ENCODE results near the gene CRISP2.
"Not testable (repeated sequence)": the region's sequence is repeated elsewhere in the genome, so short reads cannot be mapped to it uniquely, and the experiment has no call there.

Gene CRISP2

DNA sequence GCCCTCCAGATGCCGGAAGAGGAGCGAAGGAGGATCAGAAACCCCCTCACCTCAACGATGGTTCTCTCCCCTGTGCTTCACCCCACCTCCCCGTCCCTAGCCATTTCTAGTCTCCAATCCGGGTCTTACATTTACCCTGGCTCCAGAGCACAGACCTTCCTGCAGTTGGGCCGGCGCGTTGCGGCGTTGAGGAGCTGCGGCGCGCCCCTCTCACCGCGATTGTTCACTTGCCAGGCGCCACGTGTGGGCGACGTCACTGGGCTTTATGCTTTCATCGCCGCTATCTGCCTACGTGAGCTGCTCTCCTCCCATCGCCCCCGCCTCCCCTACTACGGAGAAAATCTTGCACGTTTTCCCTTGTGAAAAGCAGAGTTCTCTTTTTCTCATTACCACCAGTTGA is at the start of gene CRISP2:
Gene CRISP2, minus strand, starts transcription at position 198 of the 400 bp plus-strand sequence. CDS start 4,347 bp downstream, outside the sequence.
- no peak for DNase-seq (ENCODE audit: low read depth in 2 of 2)

- DNase-seq (ENCODE audit: low read depth in 2 of 2) = no peak
Measured at GRCh38 chr6:49744259-49744658, 30.9 kb upstream of the CRISP2 start, which contains the start of gene CRISP3. TSS of gene CRISP3 (minus strand) at chr6:49744388. CDS start at chr6:49744367, 21 bp downstream.

- DNase-seq (ENCODE audit: low read depth in 2 of 2) = no peak
Measured at GRCh38 chr6:49743429-49743828, 30.1 kb upstream of the CRISP2 start.

DNA sequence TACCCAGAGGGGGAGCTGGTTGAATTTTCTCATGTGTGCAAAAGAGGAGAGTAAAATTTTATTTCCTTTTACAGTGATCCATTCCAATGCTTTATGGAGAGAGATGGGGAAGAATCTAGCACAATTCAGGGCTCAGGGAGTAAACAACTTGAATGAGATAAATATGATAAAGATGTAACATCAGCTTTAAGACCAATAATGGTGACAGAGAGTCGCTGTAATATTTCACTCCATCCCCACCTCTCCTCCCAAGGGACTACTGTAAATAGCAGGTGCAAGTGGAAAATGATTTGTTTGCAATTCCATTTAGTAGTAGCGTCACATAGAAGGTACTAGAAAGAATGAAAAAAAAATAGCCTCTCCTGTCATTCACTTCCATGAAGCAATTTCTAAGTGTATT is 26.1 kb upstream of the CRISP2 start:
- DNase-seq (ENCODE audit: low read depth in 2 of 2) = no peak

- DNase-seq (ENCODE audit: low read depth in 2 of 2) = no peak
Measured at GRCh38 chr6:49736017-49736508, 22.7 kb upstream of the CRISP2 start.

GRCh38 chr6:49733680-49734079 is 20.3 kb upstream of the CRISP2 start:
- no peak for DNase-seq (ENCODE audit: low read depth in 2 of 2)

- no peak for DNase-seq (ENCODE audit: low read depth in 2 of 2)
Measured at GRCh38 chr6:49732781-49733180, 19.4 kb upstream of the CRISP2 start.

- DNase-seq (ENCODE audit: low read depth in 2 of 2) = no peak
Measured at GRCh38 chr6:49730251-49730650, 16.9 kb upstream of the CRISP2 start.

- not testable (repeated sequence) for DNase-seq (ENCODE audit: low read depth in 2 of 2)
Measured at GRCh38 chr6:49723917-49724316, 10.6 kb upstream of the CRISP2 start.

DNA sequence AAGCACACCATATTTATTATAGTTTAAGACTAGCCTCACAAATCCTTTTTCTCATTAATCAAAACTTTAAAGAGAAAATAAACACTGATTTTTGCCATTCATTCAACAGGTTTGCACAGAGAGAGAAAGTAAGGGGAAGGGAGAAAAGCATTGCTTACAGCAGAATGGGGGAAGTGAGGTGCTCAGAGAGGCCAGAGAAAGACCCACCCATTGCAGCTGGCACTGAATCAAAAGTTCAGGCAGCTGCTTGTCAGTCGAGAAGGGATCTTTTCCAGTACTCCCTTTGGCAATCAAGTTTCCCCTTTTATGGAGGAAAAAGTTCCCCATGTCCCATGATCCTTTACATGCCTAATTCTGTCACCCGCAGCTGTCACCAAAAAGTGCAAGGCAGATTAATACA is 8.0 kb upstream of the CRISP2 start:
- DNase-seq (ENCODE audit: low read depth in 2 of 2) = no peak

GRCh38 chr6:49720372-49720771 is 7.0 kb upstream of the CRISP2 start:
- no peak for DNase-seq (ENCODE audit: low read depth in 2 of 2)

GRCh38 chr6:49698478-49698877 is 14.9 kb downstream of the CRISP2 start:
- DNase-seq (ENCODE audit: low read depth in 2 of 2) = no peak

- DNase-seq (ENCODE audit: low read depth in 2 of 2) = no peak
Measured at GRCh38 chr6:49693512-49693911, 19.8 kb downstream of the CRISP2 start.

DNA sequence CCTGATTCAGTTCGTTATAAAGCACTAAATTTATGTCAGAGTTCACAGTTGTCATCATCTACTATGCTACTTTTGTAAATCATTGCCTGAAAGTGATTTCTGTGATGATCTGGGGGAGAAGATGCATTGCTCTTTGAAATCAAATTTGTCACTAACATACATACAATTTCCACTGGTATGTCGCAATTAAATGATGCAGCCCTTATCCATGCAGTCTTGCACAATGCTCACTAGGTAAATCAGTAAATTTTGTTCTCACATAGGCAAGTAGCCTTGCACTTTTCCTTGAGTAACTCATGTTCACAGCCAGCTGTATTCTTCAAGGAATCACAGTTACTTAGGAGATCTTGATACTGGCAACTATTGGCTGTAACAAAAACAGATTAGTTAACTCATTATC is 20.8 kb downstream of the CRISP2 start:
- DNase-seq (ENCODE audit: low read depth in 2 of 2) = no peak

- DNase-seq (ENCODE audit: low read depth in 2 of 2) = no peak
Measured at GRCh38 chr6:49676671-49677281, 36.6 kb downstream of the CRISP2 start.

DNA sequence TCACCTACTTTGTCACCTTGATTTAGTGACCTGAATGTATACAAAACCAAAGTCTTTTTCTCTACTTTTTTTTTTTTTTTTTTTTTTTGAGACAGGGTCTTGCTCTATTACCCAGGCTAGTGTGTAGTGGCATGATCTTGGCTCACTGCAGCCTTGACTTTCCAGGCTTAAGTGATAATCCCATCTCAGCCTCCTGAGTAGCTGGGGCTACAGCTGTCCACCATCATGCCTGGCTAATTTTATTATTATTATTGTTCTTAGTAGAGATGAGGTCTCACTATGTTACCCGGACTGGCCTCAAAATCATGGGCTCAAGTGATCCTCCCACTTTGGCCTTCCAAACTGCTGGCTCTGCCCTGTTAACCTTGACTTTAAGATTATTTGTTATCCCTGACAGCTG is 37.5 kb downstream of the CRISP2 start:
- no peak for DNase-seq (ENCODE audit: low read depth in 2 of 2)

DNA sequence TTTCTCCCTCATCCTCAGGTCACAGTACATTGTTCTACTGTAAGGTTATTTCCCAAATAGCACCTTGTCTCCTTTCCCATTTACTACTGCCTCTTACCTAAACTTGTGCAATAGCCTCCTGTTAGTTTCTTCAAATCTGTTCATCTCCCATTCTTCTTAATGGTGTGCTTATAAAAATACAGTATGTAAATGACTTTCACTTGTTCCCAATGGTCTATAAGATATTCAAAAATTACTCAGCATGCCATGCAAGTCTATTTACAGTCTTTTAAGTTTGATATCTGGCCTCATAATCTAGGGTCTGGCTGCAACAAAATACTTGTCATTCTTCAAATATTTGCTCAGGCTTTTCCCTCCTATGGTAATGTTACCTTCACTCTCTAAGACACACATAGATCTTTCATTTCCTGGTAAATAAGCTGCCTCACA is 45.2 kb downstream of the CRISP2 start:
- no peak for DNase-seq (ENCODE audit: low read depth in 2 of 2)

- no peak for DNase-seq (ENCODE audit: low read depth in 2 of 2)
Measured at GRCh38 chr6:49666930-49667757, 46.2 kb downstream of the CRISP2 start.

- no peak for DNase-seq (ENCODE audit: low read depth in 2 of 2)
Measured at GRCh38 chr6:49666480-49666879, 46.9 kb downstream of the CRISP2 start.

- DNase-seq (ENCODE audit: low read depth in 2 of 2) = no peak
Measured at GRCh38 chr6:49664817-49665216, 48.5 kb downstream of the CRISP2 start.

DNA sequence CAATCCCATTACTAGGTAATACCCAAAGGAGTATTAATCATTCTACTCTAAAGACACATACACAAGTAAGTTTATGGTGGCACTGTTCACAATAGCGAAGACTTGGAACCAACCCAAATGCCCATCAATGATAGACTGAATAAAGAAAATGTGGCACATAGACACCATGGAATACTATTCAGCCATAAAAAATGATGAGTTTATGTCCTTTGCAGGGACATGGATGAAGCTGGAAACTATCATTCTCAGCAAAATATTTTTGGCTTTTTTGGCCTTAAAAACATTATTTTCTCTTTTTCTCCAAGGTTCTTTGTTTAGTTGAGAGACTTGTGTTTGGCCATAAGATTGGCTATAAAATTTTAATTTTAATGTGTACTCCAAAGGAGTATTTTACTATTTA is 49.3 kb downstream of the CRISP2 start:
- DNase-seq (ENCODE audit: low read depth in 2 of 2) = not testable (repeated sequence)

DNA sequence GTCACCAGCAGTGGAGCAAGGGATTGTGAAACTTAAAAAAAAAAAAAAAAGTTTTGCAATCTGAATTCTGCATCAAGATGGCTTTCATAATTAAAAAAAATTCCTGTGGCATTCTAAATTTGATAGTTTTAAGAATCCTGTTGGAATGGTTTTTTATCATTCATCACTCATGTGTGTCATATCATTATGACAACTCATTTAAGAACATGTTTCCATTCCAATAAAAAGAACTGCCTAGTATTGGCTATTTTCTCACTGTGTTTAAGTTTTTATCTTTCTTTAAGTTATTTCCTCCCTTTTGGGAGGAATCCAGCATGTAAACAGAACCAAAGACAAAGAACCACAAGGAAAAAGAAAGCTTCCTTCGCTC is 50.5 kb downstream of the CRISP2 start:
- no peak for DNase-seq (ENCODE audit: low read depth in 2 of 2)

All from stimulated activated CD4-positive, alpha-beta T cell treated with anti-CD3 and anti-CD28 coated beads, Interleukin-4, amount 100 ng/mL, for 48 hours (primary cell).